Lower leg skin (tissue), 4 donors: ENCODE data around the gene OR2J3. TPM values are rescaled to one million over a fixed set of nuclear protein-coding genes. Genes with fewer than 3 reads are reported as not detected.
"Not testable (repeated sequence)": the region's sequence is repeated elsewhere in the genome, so short reads cannot be mapped to it uniquely, and the experiment has no call there.

Experiments used
- DNase-seq, 2 donors: peaks; one replicate each; pipeline ENCODE4 v3.0.0-alpha.2; 2019; ENCODE audit warnings: low spot score in 2 of 2
- H3K4me3 ChIP-seq: fragments of 200-600 bp; sonication (generic); 2 replicates; pipeline ENCODE4 v1.5.1; 2017; ENCODE audit warnings: mild to moderate bottlenecking, low read depth; ENCODE audit not compliant: poor library complexity, severe bottlenecking
- POLR2A ChIP-seq, 2 donors: fragments of 450-650 bp; IDR thresholded peaks; one replicate each; pipeline ENCODE4 v1.6.1; 2016 to 2017; ENCODE audit warnings: antibody characterized with exemption in 2 of 2, mild to moderate bottlenecking in 1 of 2, moderate library complexity in 1 of 2
- WGBS, 2 donors: methylation state at CpG; one replicate each; pipeline ENCODE4 v1.1.5; 2018; 5-methylcytosine and 5-hydroxymethylcytosine counted together
- intact Hi-C: fragments of 100-400 bp; cut with DNase I; formaldehyde crosslinking; loops from one replicate; pipeline ENCODE4 v1.15.0; 2023; ENCODE audit warnings: low total_unique reads
- total RNA-seq, 4 donors: library from RNA; depleted of rRNA; stranded (reverse); fragments of >200 nt; gene quantifications; one replicate each; pipeline ENCODE4 v1.1.0, GENCODE V29; 2016
- TF ChIP-seq, protein P1 (sequence below), 3 donors: fragments of 450-650 bp; IDR thresholded peaks; one replicate each; pipeline ENCODE4 v1.5.1; 2016; ENCODE audit warnings: antibody characterized with exemption in 3 of 3, mild to moderate bottlenecking in 3 of 3, moderate library complexity in 2 of 3

OR2J3 gene
- total RNA-seq, 4 donors from 2014 or later = not detected

DNA sequence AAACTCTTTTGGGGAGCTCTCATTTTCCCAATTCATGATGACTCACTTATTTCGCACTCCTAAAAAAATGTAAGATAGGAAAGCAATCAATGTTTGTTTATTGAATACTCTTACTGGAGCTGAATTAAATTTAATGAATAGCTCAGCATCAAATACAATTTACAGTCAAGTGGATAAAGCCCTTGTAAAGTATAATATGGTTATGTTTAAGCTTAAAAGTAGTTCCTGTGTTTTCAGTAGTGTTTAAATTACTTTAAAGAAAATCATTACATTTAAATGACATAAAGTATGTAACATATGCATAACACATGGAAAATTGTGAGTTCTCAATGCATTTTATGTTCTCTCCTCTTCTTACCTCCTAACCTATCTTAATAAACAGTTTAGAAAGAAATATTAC lies 20.6 kb upstream of the OR2J3 start, which contains the start of gene OR2B3:
Gene OR2B3, minus strand, starts transcription at position 101 of the 400 bp plus-strand sequence. Its CDS starts 65 bp downstream, at position 36.
- DNase-seq = no peak
- WGBS, 2 donors = 77 to 81% methylated on average over 1 of the region's 1 CpG
- intact Hi-C loops = no loop called here
- H3K4me3 ChIP-seq = no peak within 1 kb of the TSS
- TF ChIP-seq, protein P1, sequence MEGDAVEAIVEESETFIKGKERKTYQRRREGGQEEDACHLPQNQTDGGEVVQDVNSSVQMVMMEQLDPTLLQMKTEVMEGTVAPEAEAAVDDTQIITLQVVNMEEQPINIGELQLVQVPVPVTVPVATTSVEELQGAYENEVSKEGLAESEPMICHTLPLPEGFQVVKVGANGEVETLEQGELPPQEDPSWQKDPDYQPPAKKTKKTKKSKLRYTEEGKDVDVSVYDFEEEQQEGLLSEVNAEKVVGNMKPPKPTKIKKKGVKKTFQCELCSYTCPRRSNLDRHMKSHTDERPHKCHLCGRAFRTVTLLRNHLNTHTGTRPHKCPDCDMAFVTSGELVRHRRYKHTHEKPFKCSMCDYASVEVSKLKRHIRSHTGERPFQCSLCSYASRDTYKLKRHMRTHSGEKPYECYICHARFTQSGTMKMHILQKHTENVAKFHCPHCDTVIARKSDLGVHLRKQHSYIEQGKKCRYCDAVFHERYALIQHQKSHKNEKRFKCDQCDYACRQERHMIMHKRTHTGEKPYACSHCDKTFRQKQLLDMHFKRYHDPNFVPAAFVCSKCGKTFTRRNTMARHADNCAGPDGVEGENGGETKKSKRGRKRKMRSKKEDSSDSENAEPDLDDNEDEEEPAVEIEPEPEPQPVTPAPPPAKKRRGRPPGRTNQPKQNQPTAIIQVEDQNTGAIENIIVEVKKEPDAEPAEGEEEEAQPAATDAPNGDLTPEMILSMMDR (IDR thresholded peaks at IDR 0.05) = no peak
- TF ChIP-seq POLR2A (IDR thresholded peaks at IDR 0.05) = no peak

DNA sequence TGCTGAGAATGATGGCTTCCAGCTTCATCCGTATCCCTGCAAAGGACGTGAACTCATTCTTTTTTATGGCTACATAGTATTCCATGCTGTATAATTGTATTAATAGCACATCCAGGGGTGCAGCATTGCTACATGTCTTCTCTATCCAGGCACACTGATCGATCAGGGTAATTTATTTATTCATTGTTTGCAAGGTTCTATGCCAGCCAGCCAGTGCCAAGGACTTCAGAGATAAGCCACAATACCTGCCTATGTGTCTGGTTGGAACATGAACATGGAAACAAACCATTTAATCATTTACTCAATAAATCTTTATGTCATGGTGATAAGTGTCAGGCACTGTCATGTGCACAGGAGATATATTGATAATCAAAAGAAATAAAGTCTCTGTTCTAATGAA lies 14.9 kb upstream of the OR2J3 start:
- TF ChIP-seq, protein P1 (IDR thresholded peaks at IDR 0.05) = no peak
- TF ChIP-seq POLR2A (IDR thresholded peaks at IDR 0.05) = no peak
- intact Hi-C loops = no loop called here
- 91 to 98% methylated on average over 3 of the region's 3 CpGs for WGBS, 2 donors
- no peak overlapping the region for H3K4me3 ChIP-seq
- DNase-seq = no peak

DNA sequence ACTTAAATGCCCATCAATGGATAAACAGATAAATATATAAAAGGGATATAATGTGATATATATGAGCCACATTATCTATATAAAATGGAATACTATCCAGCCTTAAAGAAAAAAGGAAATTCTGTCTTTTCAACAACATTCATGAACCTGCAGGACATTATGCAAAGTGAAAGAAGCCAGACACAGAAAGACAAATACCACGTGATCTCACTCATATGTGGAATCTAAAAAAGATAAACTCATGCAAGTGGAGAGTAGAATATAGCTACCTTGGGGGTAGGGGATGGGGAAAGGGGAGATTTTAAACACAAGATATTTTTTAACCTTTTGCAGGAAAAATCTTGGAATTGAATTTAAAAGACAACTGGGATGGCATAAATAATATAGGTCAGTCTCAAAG lies 10.1 kb upstream of the OR2J3 start:
- no peak for TF ChIP-seq POLR2A (IDR thresholded peaks at IDR 0.05)
- TF ChIP-seq, protein P1 (IDR thresholded peaks at IDR 0.05) = no peak
- intact Hi-C loops = no loop called here
- no peak overlapping the region for H3K4me3 ChIP-seq
- 68 to 70% methylated on average over 1 of the region's 1 CpG for WGBS, 2 donors
- DNase-seq = no peak

DNA sequence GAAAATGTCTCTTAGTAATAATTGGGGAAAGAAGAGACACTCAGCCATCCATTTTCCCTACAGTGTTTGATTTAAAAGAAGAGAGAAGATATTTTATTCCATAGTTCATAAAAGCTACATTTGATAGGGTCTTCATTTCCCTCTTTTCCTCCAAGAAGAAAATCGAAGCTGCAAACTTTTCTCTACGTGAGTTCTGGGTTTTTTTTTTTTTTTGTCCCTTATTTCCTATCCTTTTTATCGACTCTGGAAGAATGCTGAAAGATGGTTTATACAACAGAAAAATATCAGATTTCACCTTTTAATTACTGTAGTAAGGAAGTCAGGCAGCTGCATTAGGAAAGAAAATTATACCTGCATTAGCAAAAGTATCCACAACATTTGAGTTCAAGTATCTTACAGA lies 8.7 kb upstream of the OR2J3 start, which contains the start of gene OR2J1:
Gene OR2J1, plus strand, starts transcription at position 301 of the 400 bp plus-strand sequence. CDS start 1,453 bp downstream, outside the sequence.
- TF ChIP-seq, protein P1 (IDR thresholded peaks at IDR 0.05) = no peak
- TF ChIP-seq POLR2A (IDR thresholded peaks at IDR 0.05) = no peak
- intact Hi-C loops = no loop called here
- no peak within 1 kb of the TSS for H3K4me3 ChIP-seq
- 79% methylated on average over 3 of the region's 3 CpGs for WGBS, 2 donors
- DNase-seq = no peak

DNA sequence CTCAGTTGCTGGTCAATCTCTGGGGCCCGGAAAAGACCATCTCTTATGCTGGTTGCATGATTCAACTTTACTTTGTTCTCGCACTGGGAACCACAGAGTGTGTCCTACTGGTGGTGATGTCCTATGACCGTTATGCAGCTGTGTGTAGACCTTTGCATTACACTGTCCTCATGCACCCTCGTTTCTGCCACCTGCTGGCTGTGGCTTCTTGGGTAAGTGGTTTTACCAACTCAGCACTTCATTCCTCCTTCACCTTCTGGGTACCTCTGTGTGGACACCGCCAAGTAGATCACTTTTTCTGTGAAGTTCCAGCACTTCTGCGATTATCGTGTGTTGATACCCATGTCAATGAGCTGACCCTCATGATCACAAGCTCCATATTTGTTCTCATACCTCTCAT lies 4.3 kb downstream of the OR2J3 start:
- DNase-seq = no peak
- TF ChIP-seq POLR2A (IDR thresholded peaks at IDR 0.05) = no peak
- TF ChIP-seq, protein P1 (IDR thresholded peaks at IDR 0.05) = no peak
- no peak overlapping the region for H3K4me3 ChIP-seq
- WGBS, 2 donors = 73 to 76% methylated on average over 7 of the region's 7 CpGs
- intact Hi-C loops = no loop called here

DNA sequence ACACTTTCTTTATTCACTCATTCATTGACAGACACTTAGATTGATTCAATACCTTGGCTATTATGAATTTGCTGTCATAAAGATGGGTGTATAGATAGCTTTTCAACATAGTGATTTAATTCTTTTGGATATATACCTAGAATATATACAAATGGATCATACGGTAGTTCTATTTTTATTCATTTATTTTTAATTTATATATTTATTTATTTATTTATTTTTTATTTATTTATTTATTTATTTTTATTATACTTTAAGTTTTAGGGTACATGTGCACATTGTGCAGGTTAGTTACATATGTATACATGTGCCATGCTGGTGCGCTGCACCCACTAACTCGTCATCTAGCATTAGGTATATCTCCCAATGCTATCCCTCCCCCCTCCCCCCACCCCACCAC lies 7.1 kb downstream of the OR2J3 start:
- DNase-seq, H3K4me3 ChIP-seq, intact Hi-C loops: not testable (repeated sequence)
- WGBS, 2 donors = 76 to 87% methylated on average over 3 of the region's 3 CpGs
